D721Med (cell line): ENCODE data around the gene NCMAP.
A peak's percentile ranks its signal among the peaks of the same experiment; 100 is the strongest.

Experiments
- DNase-seq: peaks from one replicate; pipeline ENCODE4 v3.0.0; 2011; ENCODE audit warnings: low spot score; ENCODE audit not compliant: insufficient read length
- FAIRE-seq: peaks from 2 replicates; lab custom pipeline; 2011; peaks lifted over from hg19 to GRCh38; lab: Jason Lieb, UNC
- TF ChIP-seq, protein P1 (sequence below): IDR thresholded peaks from 2 replicates; pipeline ENCODE4 v1.5.1; 2012; ENCODE audit warnings: mild to moderate bottlenecking, control low read depth; ENCODE audit not compliant: insufficient read depth; ENCODE audit errors: missing control alignments

NCMAP gene

DNA sequence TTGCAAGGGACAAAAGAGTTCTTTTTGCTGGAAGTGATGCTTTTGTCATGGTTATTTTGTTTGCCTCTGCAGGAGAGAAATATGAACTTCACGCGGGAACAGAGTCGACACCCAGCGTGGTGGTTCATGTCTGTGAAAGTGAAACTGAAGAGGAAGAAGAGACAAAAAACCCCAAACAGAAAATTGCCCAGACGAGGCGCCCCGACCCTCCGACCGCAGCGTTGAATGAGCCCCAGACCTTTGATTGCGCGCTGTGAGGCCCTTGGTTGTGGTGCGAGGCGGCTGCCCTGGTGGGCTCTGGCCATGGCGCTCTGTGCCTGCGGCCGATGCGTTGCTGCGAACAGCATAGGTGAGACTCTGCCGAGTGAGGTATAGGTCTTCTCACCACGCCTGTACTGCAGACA is 20.9 kb upstream of the NCMAP start:
- TF ChIP-seq, protein P1, sequence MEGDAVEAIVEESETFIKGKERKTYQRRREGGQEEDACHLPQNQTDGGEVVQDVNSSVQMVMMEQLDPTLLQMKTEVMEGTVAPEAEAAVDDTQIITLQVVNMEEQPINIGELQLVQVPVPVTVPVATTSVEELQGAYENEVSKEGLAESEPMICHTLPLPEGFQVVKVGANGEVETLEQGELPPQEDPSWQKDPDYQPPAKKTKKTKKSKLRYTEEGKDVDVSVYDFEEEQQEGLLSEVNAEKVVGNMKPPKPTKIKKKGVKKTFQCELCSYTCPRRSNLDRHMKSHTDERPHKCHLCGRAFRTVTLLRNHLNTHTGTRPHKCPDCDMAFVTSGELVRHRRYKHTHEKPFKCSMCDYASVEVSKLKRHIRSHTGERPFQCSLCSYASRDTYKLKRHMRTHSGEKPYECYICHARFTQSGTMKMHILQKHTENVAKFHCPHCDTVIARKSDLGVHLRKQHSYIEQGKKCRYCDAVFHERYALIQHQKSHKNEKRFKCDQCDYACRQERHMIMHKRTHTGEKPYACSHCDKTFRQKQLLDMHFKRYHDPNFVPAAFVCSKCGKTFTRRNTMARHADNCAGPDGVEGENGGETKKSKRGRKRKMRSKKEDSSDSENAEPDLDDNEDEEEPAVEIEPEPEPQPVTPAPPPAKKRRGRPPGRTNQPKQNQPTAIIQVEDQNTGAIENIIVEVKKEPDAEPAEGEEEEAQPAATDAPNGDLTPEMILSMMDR: no peak
- FAIRE-seq (no peak), DNase-seq (no peak)

DNA sequence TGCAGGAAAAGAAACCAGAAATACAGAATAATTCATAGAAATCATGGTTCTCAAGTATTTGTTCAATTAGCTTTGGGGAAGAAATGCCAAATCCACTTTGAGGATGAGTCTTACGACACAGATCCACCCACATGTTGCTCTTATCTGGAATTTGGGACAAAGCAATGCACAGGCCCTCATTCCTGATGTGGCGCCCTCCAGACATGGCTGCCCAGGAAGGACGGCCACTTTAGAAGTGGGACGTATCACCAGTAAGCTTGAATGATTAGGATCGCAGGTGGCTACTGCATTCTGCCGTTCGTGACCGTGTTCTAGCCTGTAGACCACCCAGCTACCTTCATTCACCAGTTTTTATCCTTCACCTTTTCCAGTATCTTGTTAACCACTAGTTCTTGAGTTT is 20.1 kb upstream of the NCMAP start:
- TF ChIP-seq, protein P1: no peak
- DNase-seq: no peak
- FAIRE-seq: no peak

DNA sequence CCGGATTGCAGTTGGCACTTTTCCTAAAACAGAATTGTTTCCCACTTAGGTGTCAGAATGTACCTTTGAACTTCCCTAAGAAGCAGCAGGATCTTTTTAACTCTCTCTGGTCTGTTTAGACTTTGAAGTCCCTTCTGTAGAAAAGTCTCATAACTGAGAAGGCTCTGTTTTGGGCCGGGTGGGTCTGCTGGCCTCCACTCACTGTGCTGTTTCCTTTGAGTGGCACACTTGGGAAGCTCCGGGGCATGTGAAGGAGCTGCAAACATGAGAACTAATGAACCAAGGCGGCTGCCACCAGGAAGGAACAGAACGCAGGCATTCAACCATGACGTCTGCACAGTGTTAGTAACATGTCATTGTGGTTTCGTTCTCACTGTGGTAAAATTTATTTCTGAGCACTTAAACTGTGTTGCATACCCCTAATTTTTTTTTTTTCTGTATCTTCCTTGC is 19.5 kb upstream of the NCMAP start:
- DNase-seq: no peak
- TF ChIP-seq, protein P1: no peak
- no peak for FAIRE-seq

DNA sequence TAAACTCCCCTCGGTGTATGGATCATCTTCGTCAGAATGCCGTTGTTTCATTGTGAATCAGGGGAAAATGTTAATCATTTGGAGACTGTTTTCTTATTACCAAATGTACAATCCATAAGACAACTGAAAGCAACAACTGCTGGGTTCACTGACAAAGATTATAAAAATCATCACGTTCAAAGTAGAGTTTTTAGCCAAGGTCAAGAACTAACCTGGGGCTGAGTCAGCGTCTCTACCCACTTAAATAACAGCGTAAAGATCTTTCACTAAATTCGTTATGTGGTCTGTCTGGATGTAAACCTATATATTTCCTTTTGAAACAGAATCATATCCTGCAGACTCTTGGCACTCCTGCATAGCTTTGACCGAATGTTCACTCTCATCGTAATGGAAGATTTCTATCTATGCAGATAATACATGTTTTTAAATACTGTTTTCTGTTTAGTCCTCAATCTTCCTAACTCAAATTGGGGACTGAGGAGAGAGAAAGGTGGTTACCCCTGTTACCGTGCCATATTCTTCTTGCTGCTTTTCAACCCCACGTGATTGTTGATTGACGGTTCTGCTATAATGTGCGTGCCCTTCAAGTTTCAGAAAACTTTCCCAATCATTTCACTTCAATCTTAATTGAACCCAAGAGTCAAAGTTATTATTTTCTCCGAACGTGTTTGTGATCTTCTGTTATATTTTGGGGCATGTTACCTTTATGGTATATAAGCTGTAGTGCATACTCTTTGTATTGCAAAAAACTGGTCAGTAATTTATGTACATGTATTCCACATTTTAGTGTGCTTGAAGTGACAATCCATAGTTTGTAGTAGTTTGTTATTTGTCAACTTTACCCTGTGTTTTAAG is 15.6 kb upstream of the NCMAP start:
- DNase-seq (no peak), FAIRE-seq (no peak)
- TF ChIP-seq, protein P1: no peak

DNA sequence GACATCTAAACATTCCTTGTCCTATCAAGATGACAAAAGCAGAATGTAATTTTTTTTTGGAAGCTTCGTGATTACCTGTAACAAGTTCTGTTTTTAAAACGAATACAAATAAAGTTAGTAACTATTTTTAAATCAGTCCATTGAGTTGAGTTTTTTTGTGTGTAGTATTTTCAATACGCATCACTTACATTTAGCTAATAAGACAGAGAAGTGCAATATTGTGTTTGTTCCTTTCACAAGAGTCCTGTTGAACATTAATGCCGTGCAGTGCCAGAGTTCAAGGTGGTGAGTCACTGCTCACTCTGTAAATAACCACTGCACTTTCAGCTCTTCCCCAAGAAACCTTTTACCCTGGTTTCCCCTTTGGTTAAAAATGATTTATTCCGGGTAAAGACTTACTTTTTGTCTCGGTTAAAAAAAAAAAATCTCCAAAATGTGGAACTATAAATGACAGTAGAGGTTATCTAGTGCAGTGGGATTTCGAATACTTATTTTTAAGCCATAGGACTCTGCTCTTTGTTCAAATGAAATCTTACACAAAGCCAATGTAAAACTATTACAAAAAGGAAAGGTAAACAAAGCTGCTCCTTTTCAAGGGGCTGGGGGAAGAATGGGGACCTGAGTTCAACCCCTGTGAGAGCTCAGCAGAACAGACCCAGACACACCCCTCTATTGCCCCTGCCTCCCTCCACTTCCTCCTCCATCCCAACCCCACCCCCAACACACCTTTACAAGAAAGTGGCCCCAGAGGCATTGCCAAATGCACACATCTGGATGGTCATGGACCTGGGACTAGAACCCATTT is 14.8 kb upstream of the NCMAP start:
- TF ChIP-seq, protein P1: no peak
- FAIRE-seq: no peak
- DNase-seq: no peak

DNA sequence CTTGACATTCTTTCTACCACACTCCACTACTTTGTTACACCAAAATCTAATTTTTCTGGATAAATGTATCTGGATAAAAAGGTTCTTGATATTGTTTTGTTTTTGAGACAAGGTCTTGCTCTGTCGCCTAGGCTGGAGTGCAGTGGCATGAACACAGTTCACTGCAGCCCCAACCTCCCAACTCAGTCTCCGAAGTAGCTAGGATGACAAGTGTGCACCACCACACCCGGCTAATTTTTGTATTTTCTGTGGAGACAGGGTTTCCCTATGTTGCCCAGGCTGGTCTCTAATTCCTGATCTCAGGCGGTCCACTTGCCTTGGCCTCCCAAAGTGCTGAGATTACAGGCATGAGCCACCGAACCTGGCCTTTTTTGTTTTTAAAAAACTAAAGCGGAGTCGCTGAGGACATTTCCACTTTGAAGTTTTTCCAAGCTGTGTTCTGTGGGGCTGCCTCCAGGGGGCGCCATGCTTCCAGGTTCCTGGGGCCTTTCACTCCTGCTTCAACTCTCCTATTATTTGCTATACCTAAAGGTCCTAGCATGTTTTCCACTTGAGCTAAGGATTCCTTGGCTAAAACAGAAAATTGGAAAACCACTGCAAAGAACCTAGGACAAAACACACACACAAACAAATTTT is 14.1 kb upstream of the NCMAP start:
- DNase-seq (no peak), FAIRE-seq (no peak)
- TF ChIP-seq, protein P1: peak; percentile 52
